ENCODE results near the gene RAD54L2.

- TF ChIP-seq CTCF (IDR thresholded peaks at IDR 0.05; ENCODE audit: low read depth, low read length, poor library complexity, severe bottlenecking) (no peak), EZH2phosphoT487 (IDR thresholded peaks at IDR 0.05; ENCODE audit: borderline replicate concordance, low read length) (no peak)
These were observed 5.7 kb downstream of the RAD54L2 start for GRCh38 chr3:51544011-51544775.

All from DOHH2 (cell line).